AG08395 (cell line): ENCODE measurements around the gene M1AP.
A peak's percentile ranks its signal among the peaks of the same experiment; 100 is the strongest.
"Not testable (repeated sequence)": the region's sequence is repeated elsewhere in the genome, so short reads cannot be mapped to it uniquely, and the experiment has no call there.

Experiments used
- DNase-seq: peaks from one replicate; pipeline ENCODE4 v3.0.0; 2012; ENCODE audit warnings: mixed read lengths, low spot score

The M1AP gene

GRCh38 chr2:74653589-74653984, 5.5 kb upstream of the M1AP start:
- no peak for DNase-seq

GRCh38 chr2:74646834-74647482, 1.2 kb downstream of the M1AP start:
- no peak for DNase-seq

GRCh38 chr2:74646201-74646600, 1.9 kb downstream of the M1AP start:
- DNase-seq, result no peak

- DNase-seq, result no peak
Measured at GRCh38 chr2:74645344-74645743, 2.8 kb downstream of the M1AP start.

- no peak for DNase-seq
Measured at GRCh38 chr2:74639550-74639949, 8.6 kb downstream of the M1AP start.

- DNase-seq, result no peak
Measured at GRCh38 chr2:74632939-74633312, 15.2 kb downstream of the M1AP start.

- DNase-seq, result peak; percentile 17
Measured at GRCh38 chr2:74632209-74632938, 15.8 kb downstream of the M1AP start.

GRCh38 chr2:74630454-74630853, 17.7 kb downstream of the M1AP start:
- DNase-seq, result not testable (repeated sequence)

GRCh38 chr2:74628538-74629105, 19.5 kb downstream of the M1AP start:
- DNase-seq, result no peak

- DNase-seq, result no peak
Measured at GRCh38 chr2:74625658-74626425, 22.3 kb downstream of the M1AP start.

GRCh38 chr2:74620671-74621070, 27.5 kb downstream of the M1AP start:
- DNase-seq, result no peak

- DNase-seq, result no peak
Measured at GRCh38 chr2:74619651-74620297, 28.4 kb downstream of the M1AP start.

- DNase-seq, result no peak
Measured at GRCh38 chr2:74618410-74619083, 29.6 kb downstream of the M1AP start.

- DNase-seq, result peak; percentile 16
Measured at GRCh38 chr2:74617122-74617521, 31.0 kb downstream of the M1AP start.

- DNase-seq, result no peak
Measured at GRCh38 chr2:74606927-74607326, 41.2 kb downstream of the M1AP start.

- no peak for DNase-seq
Measured at GRCh38 chr2:74603282-74604000, 44.7 kb downstream of the M1AP start.

GRCh38 chr2:74602586-74603281, 45.4 kb downstream of the M1AP start:
- peak; percentile 54 for DNase-seq

- no peak for DNase-seq
Measured at GRCh38 chr2:74599676-74600075, 48.5 kb downstream of the M1AP start.

- DNase-seq, result no peak
Measured at GRCh38 chr2:74597410-74597809, 50.7 kb downstream of the M1AP start.

GRCh38 chr2:74596584-74596983, 51.5 kb downstream of the M1AP start:
- DNase-seq, result no peak
